NOMO-1 treated with dmso at 0.1 percent for 144 hours (cell line): ENCODE results near the gene MARK4.
"Not testable (repeated sequence)": the region's sequence is repeated elsewhere in the genome, so short reads cannot be mapped to it uniquely, and the experiment has no call there.

Experiments used
- DNase-seq: peaks from one replicate; lab custom pipeline; 2025; ENCODE audit not compliant: unreplicated experiment; lab: John Stamatoyannopoulos, UW

Gene MARK4

DNA sequence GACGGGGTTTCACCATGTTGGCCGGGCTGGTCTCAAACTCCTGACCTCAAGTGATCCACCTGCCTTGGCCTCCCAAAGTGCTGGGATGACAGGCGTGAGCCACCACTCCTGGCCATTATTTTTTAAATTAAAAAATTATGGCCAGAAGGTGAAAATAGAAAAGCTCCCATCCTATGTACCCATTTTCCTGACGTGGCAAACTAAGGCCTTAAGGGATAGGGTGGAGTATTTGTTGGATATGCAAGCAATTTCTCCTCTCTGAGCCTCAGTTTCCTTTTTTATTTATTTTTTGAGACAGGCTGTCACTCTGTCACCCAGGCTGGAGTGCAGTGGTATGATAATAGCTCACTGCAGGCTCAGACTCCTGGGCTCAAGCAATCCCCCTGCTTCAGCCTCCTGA is 83.8 kb downstream of the MARK4 start:
- DNase-seq, result not testable (repeated sequence)

DNA sequence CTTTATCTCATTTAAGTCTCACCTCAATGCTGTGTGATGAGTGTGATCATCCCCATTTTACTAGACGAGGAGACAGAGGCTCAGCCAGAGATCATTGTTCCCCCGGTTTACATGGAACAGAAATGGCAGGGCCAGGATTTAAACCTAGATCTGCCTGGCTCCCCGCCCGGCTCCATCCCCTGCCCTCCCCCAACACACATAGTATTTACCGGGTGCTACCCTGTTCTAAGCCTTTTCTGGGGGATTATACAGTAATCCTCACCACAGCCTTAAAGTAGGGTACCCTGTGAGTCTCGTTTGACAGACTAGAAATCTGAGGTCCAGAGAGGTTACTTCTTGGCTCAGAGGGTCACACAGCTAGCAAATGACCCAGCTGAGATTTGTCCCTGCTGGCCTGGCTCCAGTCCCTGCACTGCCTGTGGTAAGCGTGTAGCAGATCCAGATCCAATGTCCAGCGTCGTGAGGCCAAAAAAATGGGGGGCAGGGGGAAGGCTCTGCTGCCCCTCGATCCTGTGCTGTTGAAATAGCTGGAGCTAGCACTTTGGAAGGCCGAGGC is 85.7 kb downstream of the MARK4 start:
- DNase-seq, result no peak

DNA sequence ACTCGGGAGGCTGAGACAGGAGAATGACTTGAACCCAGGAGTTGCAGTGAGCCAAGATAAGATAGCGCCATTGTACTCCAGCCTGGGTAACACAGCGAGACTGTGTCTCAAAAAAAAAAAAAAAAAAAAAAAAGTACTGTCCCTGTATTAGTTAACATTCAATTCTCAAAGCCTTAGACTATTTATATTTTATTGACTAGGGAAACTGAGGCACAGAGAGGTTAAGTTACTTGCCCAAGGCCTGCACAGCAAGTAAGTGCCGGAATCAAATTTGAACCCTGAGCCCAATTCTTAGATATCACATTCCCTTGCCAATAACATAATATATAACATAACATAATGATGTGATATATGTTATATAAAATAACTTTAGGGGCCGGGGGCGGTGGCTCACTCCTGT is 88.6 kb downstream of the MARK4 start:
- DNase-seq, result no peak

DNA sequence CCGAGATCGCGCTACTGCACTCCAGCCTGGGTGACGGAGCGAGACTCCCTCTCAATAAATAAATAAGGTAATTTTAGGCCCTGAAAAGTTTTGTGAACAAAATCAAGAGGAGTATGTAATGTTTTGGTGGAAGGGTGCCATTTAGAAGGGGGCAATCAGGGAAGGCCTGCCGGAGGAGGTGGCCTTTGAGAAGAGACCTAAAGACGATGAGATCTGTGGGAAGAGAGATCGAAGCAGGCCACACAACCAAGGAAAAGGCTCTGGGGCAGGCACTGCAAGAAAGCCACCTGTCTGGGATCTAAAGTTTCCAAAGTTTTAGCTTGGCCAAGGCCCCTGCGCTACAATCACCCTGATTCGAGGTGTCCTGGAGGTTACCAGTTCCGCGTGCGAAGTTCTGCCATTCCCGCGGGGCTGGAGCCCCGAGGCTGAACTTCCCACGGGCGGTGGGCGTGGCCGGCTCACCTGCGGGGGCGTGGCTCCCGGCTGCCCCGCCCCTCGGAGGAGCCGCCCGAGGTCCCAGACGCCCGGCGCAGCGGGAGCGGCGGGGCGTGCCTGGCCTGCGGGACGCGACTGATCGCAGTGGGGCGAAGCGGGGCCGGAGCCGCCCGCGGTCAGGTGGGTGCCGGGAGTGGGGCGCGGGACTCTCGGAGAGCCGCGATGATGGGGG is 89.3 kb downstream of the MARK4 start, which contains the start of gene KLC3:
Gene KLC3, plus strand, starts transcription at position 519 of the 667 bp plus-strand sequence. CDS start 4,792 bp downstream, outside the sequence.
- DNase-seq, result no peak

DNA sequence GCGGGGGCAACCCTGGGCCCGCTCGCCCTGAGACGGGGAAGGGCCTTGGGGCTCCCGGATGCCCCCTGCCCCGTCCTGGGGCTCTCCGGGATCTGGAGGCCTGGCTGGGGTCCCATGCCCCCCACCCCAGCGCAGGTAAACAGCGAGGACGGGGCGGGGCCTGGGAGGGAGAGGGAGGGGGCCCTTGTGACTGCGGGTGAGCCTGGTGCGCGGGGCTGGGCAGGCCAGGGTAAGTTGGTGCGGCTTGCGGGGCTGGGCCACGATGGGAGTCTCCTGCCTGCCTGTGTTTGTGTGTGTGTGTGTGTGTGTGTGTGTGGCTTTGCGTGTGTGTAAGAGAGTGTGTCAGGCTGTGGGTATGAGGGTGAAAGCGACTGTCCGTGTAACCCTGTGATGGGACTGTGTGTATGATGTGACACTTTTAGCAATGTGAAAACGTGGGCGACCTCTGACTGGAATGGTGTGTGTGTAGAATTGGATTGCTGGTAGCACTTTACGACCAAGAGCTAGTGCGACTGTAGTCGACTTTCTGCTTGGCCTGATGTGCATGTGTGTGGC is 89.9 kb downstream of the MARK4 start:
- DNase-seq, result no peak

DNA sequence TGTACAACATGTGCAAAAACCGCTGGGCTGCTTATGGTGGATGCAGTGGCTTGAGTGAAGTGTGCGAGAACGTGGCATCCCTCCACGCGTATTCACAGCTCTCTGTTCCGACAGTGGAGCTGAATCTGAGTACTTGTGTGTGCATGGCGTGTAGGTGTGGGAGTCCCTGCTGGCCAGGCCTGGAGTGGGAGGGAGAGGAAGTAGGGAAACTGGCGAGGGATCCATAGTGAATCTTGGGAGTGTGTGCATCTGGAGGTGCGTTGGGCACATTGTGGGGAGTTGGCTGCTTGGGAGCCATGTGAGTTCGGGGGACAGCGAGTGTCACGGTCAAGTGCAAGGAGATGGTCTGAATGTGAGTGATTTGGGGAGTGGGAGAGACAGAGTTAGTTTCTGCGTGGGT is 91.8 kb downstream of the MARK4 start:
- no peak for DNase-seq

DNA sequence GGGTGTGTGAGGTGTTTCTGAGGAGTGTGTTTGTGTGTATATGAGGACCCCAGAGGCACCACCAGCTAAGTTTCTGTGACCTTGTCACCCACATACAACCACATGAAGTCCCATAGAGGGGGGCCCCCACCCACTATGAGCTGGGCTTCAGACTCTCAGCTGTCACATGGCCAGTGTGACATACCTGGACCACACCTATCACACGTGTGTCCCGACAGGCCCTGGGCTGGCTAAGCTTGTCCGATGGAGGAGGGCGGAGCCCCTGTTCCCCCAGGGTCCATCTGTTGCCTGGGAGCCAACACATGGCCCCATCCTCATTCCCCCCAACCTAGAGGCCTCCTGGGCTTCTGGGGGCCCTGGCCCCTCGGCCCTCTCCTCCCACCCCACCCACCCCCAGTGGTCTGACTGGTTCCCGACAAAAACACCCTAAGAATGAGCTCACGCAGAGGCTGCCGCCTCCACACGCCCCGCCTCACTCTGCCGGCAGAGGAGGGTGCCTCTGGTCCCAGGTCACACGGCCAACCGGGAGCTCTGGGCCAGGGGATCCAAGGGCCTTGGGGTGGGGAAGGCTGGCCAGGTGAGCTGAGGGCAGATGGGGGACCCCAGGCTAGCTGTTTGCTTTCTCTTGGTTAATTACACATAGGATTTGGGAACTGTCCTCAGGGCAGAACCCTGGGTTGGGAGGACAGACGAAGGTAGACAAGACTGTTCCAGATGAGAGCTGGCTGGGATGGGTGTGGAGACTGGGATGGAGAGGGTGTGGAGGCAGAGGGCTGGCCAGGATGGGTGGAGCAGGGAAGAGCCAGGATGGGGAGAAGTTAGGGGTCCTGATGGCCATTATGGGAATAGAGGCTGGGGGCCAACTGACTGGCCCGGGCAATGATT is 93.8 kb downstream of the MARK4 start:
- DNase-seq, result no peak

DNA sequence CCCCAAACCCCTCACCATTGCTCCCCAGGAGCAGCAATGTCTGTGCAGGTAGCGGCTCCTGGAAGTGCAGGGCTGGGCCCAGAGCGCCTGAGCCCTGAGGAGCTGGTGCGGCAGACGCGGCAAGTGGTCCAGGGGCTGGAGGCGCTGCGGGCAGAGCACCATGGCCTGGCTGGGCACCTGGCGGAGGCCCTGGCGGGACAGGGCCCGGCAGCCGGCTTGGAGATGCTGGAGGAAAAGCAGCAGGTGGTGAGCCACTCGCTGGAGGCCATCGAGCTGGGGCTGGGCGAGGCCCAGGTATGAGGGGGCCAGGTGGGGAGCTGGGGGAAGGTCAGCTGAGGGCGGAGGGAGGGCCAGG is 94.4 kb downstream of the MARK4 start:
- DNase-seq, result no peak

DNA sequence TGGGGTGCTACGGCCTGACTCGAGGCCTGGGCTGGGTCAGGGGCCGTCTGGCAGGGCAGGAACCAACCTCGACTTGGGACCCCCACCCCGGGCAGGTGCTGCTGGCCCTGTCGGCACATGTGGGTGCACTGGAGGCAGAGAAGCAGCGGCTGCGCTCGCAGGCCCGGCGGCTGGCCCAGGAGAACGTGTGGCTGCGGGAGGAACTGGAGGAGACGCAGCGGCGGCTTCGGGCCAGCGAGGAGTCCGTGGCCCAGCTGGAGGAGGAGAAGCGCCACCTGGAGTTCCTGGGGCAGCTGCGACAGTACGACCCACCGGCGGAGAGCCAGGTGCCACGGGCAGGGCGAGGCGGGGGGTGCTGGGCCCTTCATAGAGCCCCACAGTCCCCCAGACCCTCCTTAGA is 95.4 kb downstream of the MARK4 start:
- DNase-seq, result no peak

DNA sequence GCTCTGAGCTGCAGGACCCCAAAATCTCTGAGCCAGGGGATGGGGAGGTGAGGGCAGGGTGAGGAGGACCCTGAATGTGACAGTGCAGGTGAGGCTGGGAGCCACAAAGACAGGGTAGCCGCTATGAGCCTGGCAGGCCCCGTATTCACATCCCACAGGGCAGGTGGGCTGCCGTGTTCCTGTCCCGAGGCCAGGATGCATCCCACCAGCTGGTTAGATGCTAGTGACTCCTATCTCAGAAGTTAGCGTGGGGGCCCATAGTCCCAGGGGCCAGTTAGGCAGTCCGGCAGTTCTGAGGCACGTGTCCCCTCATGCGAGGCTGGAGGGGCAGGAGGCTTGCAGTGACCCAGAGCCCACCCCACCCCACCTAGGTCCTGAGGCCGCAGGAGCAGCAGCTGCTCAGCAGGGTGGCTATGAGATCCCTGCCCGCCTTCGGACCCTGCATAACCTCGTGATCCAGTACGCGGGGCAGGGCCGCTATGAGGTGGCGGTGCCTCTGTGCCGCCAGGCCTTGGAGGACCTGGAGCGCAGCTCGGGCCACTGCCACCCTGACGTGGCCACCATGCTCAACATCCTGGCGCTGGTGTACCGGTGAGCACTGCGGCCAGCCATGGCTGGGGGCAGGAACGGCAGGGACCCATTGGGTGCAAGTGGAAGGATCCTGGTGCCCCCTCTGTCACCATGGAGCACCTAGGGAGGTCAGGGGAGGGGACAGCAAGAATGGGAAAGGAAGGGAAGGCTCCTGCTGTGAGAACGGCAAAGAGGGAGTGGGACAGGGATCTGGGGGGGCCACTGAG is 96.7 kb downstream of the MARK4 start:
- DNase-seq, result no peak

DNA sequence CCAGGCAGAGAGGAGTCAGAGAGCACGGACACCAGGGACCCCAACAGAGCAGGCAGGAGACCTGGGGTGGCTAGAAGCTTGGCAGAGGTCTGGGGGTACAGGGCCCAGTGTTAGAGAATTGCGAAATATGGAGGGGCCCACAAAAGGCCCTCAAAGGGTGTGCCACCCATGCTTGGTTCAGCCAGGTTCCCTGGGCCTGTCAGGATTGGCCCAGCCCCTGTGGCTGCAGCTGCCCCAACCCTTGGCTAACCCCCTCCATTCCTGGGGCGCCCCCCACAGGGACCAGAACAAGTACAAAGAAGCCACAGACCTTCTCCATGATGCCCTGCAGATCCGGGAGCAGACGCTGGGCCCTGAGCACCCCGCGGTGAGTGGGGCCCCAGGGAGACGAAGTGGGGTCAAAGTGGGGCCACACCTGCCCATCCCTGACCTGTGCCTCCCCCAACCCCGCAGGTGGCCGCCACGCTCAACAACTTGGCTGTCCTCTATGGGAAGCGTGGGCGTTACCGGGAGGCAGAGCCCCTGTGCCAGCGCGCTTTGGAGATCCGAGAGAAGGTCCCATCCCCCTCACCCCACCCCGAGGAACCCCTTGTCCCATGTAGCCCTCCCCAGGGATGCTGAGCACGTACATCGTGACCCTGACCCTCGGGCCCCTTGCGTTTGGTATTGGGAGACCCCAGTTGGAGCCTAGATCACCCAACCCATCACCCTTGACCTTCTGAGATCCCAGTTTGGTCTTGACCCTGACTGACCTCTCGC is 97.5 kb downstream of the MARK4 start:
- no peak for DNase-seq

DNA sequence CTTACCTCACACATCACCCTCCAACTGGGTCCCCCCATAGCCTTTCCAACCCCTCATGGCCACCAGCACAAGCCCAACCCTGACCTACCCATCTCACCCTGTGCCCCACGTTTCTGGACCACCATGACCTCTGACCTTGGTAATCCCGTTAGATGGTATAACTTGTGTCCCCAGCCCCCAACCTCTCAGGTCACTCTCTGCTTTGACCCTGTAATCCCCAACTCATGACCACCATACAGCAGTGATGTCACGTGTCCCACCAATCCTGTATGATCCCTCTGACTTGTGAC is 98.0 kb downstream of the MARK4 start:
- DNase-seq, result no peak

DNA sequence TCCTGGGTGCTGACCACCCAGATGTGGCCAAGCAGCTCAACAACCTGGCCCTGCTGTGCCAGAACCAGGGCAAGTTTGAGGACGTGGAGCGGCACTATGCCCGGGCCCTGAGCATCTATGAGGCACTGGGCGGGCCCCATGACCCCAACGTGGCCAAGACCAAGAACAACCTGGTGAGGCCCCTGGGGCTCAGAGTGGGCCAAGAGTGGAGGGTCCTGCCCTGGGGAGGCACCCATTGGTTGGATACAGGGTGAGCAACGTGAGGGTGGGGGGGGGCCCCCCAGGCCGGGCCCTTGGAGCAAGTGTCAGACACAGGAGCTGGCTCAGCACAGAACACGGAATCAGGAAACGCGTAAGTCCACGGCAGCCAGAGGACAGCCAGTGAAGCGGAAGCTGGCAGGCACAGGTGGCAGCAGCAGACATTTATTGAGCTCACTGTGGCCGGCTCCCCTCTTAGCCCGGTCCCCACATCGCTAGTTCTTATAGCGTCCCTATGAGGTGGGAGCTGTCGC is 98.4 kb downstream of the MARK4 start:
- DNase-seq, result no peak

DNA sequence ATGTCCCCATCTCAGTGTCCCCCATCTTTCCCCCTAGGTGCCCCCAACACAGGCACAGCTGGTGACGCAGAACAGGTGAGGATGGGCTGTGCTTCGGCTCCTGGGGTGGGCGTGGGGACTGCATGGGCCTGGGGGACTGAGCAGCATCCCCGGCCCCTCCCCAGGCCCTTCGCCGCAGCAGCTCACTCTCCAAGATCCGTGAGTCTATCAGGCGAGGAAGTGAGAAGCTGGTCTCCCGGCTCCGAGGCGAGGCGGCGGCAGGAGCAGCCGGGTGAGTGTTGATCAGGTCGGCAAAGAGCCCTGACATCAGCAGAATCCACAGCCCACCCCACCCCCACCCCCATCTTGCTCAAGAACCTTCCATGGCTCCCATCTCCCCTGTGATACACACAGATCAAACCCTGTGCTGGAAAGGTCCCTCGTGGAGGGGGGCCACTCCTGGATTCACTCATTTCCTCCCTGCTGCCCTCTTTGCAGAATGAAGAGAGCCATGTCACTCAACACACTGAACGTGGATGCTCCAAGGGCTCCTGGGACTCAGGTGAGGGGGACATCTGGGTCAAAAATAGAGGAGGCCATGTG is 99.5 kb downstream of the MARK4 start:
- DNase-seq, result no peak

DNA sequence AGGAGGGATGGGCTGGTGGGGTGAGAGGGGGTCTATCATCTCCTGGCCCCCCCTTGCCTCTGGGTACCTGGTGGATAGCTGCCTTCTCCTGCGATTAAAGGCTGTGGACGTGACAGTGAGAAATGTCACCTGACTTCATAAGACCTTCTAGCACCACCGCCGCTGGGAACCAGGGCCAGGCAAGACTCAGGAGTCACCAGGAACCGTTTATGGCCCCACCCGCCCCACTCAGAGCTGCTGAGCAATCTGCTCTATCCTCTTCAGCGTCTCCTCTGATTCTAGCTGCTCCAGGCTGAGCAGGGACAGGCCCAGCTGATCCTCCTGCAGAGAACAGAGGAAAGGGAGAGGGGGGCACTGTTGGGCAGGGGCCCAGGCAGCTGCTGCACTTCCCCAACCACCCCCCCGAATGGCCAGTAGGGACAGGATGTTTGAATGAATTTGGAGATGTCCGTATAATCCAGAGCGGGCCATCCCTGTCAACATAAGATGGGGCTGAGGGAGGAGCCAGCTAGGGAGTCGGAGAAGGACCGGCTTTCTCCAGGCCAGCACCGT is 100.4 kb downstream of the MARK4 start:
- no peak for DNase-seq

DNA sequence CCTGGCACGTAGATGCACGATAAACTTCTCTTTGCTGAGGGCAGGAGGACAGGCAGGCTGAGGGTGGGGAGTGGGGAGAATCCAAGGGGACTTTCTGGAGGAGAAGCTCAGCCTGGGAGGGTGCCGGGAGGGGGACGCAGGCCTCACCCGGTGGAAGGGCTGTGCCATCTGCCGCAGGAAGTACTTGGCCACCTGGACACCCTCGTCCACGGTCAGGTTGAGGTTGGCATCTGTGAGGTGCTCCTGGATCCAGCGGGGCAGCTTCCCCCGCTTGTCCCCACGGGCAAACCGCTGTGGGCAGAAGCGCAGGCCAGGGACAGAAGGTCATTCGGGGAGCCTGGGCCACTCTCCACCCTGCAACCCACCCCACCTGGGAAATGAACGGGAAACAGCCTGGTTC is 101.0 kb downstream of the MARK4 start:
- DNase-seq, result no peak

DNA sequence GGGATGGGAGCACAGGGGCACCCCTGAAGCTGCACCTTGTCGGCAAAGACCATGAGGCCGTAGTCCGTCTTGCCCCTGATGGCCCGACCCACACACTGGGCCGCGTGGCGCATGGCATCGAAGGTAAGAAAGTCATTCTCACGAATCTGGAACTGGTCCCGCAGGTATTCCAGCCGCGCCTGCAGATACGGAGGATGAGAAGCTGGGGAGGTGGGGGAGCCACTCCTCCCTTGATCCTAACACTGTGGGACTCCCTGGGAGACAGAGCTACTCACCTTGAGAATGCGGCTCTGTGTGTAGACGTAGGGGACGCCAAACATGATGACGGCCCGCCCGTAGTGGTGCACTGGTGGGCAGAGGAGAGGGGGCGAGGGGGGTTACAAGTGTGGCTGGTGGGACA is 101.4 kb downstream of the MARK4 start:
- no peak for DNase-seq

DNA sequence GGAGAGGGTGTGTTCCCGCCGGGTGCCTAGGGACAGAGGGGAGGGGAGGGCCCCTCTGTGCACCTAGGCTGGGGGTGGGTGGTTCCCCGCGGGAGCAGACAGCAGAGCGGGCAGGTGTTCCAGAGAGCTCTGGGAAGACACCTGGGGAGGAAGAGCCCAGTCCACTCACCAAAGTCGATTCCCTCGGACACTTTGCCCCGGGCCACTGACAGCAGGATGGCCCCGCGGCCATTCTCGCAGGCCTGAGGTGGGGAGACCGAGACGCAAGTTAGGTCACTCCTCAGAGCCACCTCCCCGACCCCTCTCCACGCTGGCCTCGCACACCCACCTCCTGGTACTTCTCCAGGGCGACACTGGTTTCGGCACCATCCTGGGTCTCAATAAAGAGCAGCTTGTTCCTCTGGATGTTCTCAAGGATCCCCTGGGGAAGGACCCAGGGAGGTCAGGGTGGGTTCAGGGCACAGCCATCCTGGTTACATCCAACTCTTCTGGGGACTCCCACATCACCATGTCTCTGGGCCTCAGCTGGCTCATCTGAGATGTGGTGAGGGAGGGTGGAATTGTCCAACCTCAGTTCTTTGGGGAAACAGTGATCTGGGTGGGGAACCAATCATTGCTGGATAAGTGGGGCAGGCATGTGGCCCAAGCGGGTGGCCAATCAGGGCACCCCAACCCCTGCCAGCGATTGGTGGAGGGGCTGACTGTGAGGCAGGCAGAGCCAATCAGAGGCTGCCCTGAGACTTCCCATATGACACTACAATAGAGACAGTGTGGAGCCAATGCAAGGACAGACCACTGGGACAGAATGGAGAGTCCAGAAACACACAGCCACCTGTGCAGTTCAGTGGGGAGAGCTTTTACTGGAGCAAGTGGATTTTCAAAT is 102.1 kb downstream of the MARK4 start:
- DNase-seq, result no peak
